ENCODE results near the gene BMPR1A. TPM values are rescaled to one million over a fixed set of nuclear protein-coding genes. Genes with fewer than 3 reads are reported as not detected.

The BMPR1A gene
- polyA plus RNA-seq, 1 donor (not counting 4 experiments of a cell fraction or from before 2014, with no cell fraction given): 22.2 TPM

DNA sequence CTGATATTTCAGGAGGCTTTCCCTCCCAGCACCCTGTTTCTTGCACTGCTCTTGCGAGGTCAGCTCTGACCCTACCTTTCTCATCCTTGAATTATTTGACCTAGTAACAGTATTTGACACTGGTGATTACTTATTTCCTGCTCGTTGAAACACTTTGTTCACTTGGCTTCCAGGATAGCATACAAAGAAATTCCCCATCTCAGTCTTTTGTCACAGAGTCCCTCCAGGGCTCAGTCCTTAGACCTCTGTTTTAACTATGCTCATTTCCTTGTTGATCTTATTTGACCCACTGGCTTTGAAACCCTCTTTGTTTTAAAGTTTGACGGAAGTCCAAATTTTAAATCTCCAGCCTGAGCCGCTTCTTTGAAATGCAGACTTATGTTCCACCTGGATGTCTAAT is 29.9 kb downstream of the BMPR1A start:
- no peaks in the 10 kb centered on the region for H3K9me1 ChIP-seq (ENCODE audit: control insufficient read depth, extremely low read depth, insufficient read depth, low read length)
- H3K9me3 ChIP-seq (ENCODE audit: control insufficient read depth, low read depth, low read length): no peaks in the 10 kb centered on the region
- H3K36me3 ChIP-seq (ENCODE audit: control insufficient read depth in 2 of 2, extremely low read depth in 1 of 2, insufficient read depth in 2 of 2, low read length in 2 of 2): no peaks in the 10 kb centered on the region
- TF ChIP-seq, protein P1, sequence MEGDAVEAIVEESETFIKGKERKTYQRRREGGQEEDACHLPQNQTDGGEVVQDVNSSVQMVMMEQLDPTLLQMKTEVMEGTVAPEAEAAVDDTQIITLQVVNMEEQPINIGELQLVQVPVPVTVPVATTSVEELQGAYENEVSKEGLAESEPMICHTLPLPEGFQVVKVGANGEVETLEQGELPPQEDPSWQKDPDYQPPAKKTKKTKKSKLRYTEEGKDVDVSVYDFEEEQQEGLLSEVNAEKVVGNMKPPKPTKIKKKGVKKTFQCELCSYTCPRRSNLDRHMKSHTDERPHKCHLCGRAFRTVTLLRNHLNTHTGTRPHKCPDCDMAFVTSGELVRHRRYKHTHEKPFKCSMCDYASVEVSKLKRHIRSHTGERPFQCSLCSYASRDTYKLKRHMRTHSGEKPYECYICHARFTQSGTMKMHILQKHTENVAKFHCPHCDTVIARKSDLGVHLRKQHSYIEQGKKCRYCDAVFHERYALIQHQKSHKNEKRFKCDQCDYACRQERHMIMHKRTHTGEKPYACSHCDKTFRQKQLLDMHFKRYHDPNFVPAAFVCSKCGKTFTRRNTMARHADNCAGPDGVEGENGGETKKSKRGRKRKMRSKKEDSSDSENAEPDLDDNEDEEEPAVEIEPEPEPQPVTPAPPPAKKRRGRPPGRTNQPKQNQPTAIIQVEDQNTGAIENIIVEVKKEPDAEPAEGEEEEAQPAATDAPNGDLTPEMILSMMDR (optimal IDR thresholded peaks at IDR 0.05 in 1 of 3, IDR thresholded peaks at IDR 0.05 in 1 of 3, conservative IDR thresholded peaks at IDR 0.05 in 1 of 3; ENCODE audit: extremely low read depth in 1 of 3, insufficient read depth in 2 of 3, low read length in 3 of 3): no peak
- no peak for TF ChIP-seq EZH2 (IDR thresholded peaks at IDR 0.05; ENCODE audit: low read length)
- H4K20me1 ChIP-seq (ENCODE audit: control insufficient read depth, extremely low read depth, insufficient read depth, low read length): no peaks in the 10 kb centered on the region
- H2AFZ ChIP-seq (ENCODE audit: control insufficient read depth, low read length): no peak overlapping the region
- no peak for FAIRE-seq
- H3K9ac ChIP-seq (ENCODE audit: control insufficient read depth, extremely low read depth, insufficient read depth, low read length): no peak overlapping the region
- no peak overlapping the region for H3K27ac ChIP-seq (ENCODE audit: control insufficient read depth, insufficient read depth, low read length)
- peaks cover 52% of the 10 kb centered on the region for H3K79me2 ChIP-seq (ENCODE audit: control insufficient read depth, insufficient read depth, low read length)
- no peak overlapping the region for H3K4me2 ChIP-seq (ENCODE audit: control insufficient read depth, extremely low read depth, insufficient read depth, low read depth, low read length)
- H3K4me3 ChIP-seq (ENCODE audit: control insufficient read depth in 2 of 3, extremely low read depth in 1 of 3, insufficient read depth in 2 of 3, low read depth in 1 of 3, low read length in 3 of 3): no peak overlapping the region
- dilution Hi-C loops (cut with MboI; ENCODE audit: extremely low pct_ligation_motif_present, low sequenced_read_pairs): no loop called here
- H3K4me1 ChIP-seq (ENCODE audit: control insufficient read depth, extremely low read depth, insufficient read depth, low read length): peaks cover 6% of the 10 kb centered on the region
- no peaks in the 10 kb centered on the region for H3K27me3 ChIP-seq (ENCODE audit: control insufficient read depth, extremely low read depth, insufficient read depth, low read length)
- no peak for DNase-seq (ENCODE audit: low read depth, low spot score)

DNA sequence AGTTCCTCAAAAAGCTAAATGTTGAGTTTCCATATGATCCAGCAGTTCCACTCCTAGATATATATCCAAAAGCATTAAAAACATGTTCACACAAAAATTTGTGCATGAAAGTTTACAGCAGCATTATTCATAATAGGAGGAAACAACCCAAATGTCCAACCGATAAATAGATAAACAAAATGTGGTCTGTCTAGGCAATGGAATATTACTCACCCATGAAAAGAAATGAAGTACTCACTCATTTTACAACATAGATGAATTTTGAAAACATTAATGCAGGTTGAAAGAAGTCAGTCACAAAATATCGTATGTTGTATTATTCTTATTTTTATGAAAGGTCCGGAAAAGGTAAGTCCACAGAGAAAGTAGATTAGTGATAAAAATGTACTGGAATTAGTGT is 34.0 kb downstream of the BMPR1A start:
- H4K20me1 ChIP-seq (ENCODE audit: control insufficient read depth, extremely low read depth, insufficient read depth, low read length): no peaks in the 10 kb centered on the region
- H2AFZ ChIP-seq (ENCODE audit: control insufficient read depth, low read length): no peak overlapping the region
- H3K9me3 ChIP-seq (ENCODE audit: control insufficient read depth, low read depth, low read length): no peaks in the 10 kb centered on the region
- dilution Hi-C loops (cut with MboI; ENCODE audit: extremely low pct_ligation_motif_present, low sequenced_read_pairs): no loop called here
- no peak overlapping the region for H3K4me3 ChIP-seq (ENCODE audit: control insufficient read depth in 2 of 3, extremely low read depth in 1 of 3, insufficient read depth in 2 of 3, low read depth in 1 of 3, low read length in 3 of 3)
- H3K79me2 ChIP-seq (ENCODE audit: control insufficient read depth, insufficient read depth, low read length): peaks cover 29% of the 10 kb centered on the region
- no peak overlapping the region for H3K27ac ChIP-seq (ENCODE audit: control insufficient read depth, insufficient read depth, low read length)
- FAIRE-seq: no peak
- no peak overlapping the region for H3K4me2 ChIP-seq (ENCODE audit: control insufficient read depth, extremely low read depth, insufficient read depth, low read depth, low read length)
- H3K9me1 ChIP-seq (ENCODE audit: control insufficient read depth, extremely low read depth, insufficient read depth, low read length): no peaks in the 10 kb centered on the region
- DNase-seq (ENCODE audit: low read depth, low spot score): no peak
- no peaks in the 10 kb centered on the region for H3K36me3 ChIP-seq (ENCODE audit: control insufficient read depth in 2 of 2, extremely low read depth in 1 of 2, insufficient read depth in 2 of 2, low read length in 2 of 2)
- TF ChIP-seq, protein P1 (optimal IDR thresholded peaks at IDR 0.05 in 1 of 3, IDR thresholded peaks at IDR 0.05 in 1 of 3, conservative IDR thresholded peaks at IDR 0.05 in 1 of 3; ENCODE audit: extremely low read depth in 1 of 3, insufficient read depth in 2 of 3, low read length in 3 of 3): no peak
- TF ChIP-seq EZH2 (IDR thresholded peaks at IDR 0.05; ENCODE audit: low read length): no peak
- H3K4me1 ChIP-seq (ENCODE audit: control insufficient read depth, extremely low read depth, insufficient read depth, low read length): peaks cover 4% of the 10 kb centered on the region
- H3K9ac ChIP-seq (ENCODE audit: control insufficient read depth, extremely low read depth, insufficient read depth, low read length): no peak overlapping the region
- no peaks in the 10 kb centered on the region for H3K27me3 ChIP-seq (ENCODE audit: control insufficient read depth, extremely low read depth, insufficient read depth, low read length)
